ENCODE results near the gene SUGCT. TPM values are rescaled to one million over a fixed set of nuclear protein-coding genes. Genes with fewer than 3 reads are reported as not detected.
"Not testable (repeated sequence)": the region's sequence is repeated elsewhere in the genome, so short reads cannot be mapped to it uniquely, and the experiment has no call there.

Gene SUGCT
- total RNA-seq, 1 donor from 2014 or later = 12.0 TPM

DNA sequence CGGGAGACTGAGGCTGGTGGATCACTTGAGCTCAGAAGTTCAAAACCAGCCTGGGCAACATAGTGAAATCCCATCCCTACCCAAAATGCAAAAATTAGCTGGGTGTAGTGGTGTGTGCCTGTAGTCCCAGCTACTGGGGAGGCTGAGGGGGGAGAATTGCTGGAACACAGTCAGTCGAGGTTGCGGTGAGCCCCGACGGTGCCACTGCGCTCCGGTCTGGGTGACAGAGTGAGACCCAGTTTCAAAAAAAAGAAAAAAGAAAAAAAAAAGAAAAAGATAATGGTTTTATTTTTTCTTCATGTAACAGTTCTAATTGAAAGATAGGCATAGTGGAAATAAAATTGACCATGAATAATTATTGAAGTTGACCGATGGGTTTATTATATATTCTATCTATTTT is 99.9 kb downstream of the SUGCT start:
- H3K4me3 ChIP-seq (ENCODE audit: low read length in 3 of 3) = no peak overlapping the region
- H3K9me3 ChIP-seq (ENCODE audit: control insufficient read depth in 3 of 3, low read length in 3 of 3) = no peaks in the 10 kb centered on the region
- H3K27ac ChIP-seq (ENCODE audit: low read depth, low read length) = no peak overlapping the region
- H3K9ac ChIP-seq (ENCODE audit: low read depth in 1 of 3, low read length in 3 of 3) = no peak overlapping the region
- no peaks in the 10 kb centered on the region for H3K4me1 ChIP-seq (ENCODE audit: control insufficient read depth in 3 of 3, insufficient read depth in 3 of 3, low read length in 3 of 3)
- H3K36me3 ChIP-seq (ENCODE audit: control insufficient read depth in 3 of 3, insufficient read depth in 3 of 3, low read length in 3 of 3) = no peaks in the 10 kb centered on the region
- H3K27me3 ChIP-seq (ENCODE audit: control insufficient read depth in 3 of 3, insufficient read depth in 3 of 3, low read length in 3 of 3) = no peaks in the 10 kb centered on the region

GRCh38 chr7:40237731-40238130 is 102.9 kb downstream of the SUGCT start:
- no peaks in the 10 kb centered on the region for H3K4me1 ChIP-seq (ENCODE audit: control insufficient read depth in 3 of 3, insufficient read depth in 3 of 3, low read length in 3 of 3)
- no peak overlapping the region for H3K9ac ChIP-seq (ENCODE audit: low read depth in 1 of 3, low read length in 3 of 3)
- H3K4me3 ChIP-seq (ENCODE audit: low read length in 3 of 3) = no peak overlapping the region
- H3K27me3 ChIP-seq (ENCODE audit: control insufficient read depth in 3 of 3, insufficient read depth in 3 of 3, low read length in 3 of 3) = no peaks in the 10 kb centered on the region
- H3K27ac ChIP-seq (ENCODE audit: low read depth, low read length) = no peak overlapping the region
- H3K9me3 ChIP-seq (ENCODE audit: control insufficient read depth in 3 of 3, low read length in 3 of 3) = no peaks in the 10 kb centered on the region
- no peaks in the 10 kb centered on the region for H3K36me3 ChIP-seq (ENCODE audit: control insufficient read depth in 3 of 3, insufficient read depth in 3 of 3, low read length in 3 of 3)

DNA sequence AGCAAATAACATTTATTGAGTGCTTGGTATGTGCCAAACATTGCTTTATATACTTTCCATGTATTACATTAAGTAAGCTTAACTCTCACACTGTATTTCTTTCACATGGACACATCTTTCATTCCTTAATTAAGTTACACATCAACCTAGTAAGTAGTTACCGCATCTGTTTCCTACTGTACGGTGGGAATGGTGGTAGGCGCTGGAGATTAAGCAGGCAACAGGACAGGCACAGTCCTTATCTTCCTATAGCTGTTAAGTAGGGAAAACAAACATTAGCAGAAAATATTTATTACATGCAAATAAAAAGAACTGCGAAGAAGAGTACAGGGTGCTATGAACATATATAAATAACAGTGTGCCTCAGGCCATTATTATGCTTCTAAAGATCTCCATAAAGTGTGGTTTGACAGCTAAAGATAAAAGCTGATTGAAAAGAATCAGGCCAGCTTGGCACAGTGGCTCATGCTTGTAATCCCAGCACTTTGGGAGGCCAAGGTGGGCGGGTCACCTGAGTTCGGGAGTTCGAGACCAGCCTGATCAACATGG is 105.0 kb downstream of the SUGCT start:
- Histone ChIP-seq H3K4me3 (ENCODE audit: low read length in 3 of 3) (no peak overlapping the region), H3K9me3 (ENCODE audit: control insufficient read depth in 3 of 3, low read length in 3 of 3) (no peaks in the 10 kb centered on the region), H3K27me3 (ENCODE audit: control insufficient read depth in 3 of 3, insufficient read depth in 3 of 3, low read length in 3 of 3) (no peaks in the 10 kb centered on the region), H3K27ac (ENCODE audit: low read depth, low read length) (no peak overlapping the region), H3K9ac (ENCODE audit: low read depth in 1 of 3, low read length in 3 of 3) (no peak overlapping the region), H3K36me3 (ENCODE audit: control insufficient read depth in 3 of 3, insufficient read depth in 3 of 3, low read length in 3 of 3) (no peaks in the 10 kb centered on the region), H3K4me1 (ENCODE audit: control insufficient read depth in 3 of 3, insufficient read depth in 3 of 3, low read length in 3 of 3) (no peaks in the 10 kb centered on the region)

GRCh38 chr7:40243076-40243475 is 108.3 kb downstream of the SUGCT start:
- no peaks in the 10 kb centered on the region for H3K4me1 ChIP-seq (ENCODE audit: control insufficient read depth in 3 of 3, insufficient read depth in 3 of 3, low read length in 3 of 3)
- H3K4me3 ChIP-seq (ENCODE audit: low read length in 3 of 3) = no peak overlapping the region
- no peak overlapping the region for H3K9ac ChIP-seq (ENCODE audit: low read depth in 1 of 3, low read length in 3 of 3)
- H3K27ac ChIP-seq (ENCODE audit: low read depth, low read length) = no peak overlapping the region
- H3K9me3 ChIP-seq (ENCODE audit: control insufficient read depth in 3 of 3, low read length in 3 of 3) = no peaks in the 10 kb centered on the region
- H3K27me3 ChIP-seq (ENCODE audit: control insufficient read depth in 3 of 3, insufficient read depth in 3 of 3, low read length in 3 of 3) = no peaks in the 10 kb centered on the region
- no peaks in the 10 kb centered on the region for H3K36me3 ChIP-seq (ENCODE audit: control insufficient read depth in 3 of 3, insufficient read depth in 3 of 3, low read length in 3 of 3)

DNA sequence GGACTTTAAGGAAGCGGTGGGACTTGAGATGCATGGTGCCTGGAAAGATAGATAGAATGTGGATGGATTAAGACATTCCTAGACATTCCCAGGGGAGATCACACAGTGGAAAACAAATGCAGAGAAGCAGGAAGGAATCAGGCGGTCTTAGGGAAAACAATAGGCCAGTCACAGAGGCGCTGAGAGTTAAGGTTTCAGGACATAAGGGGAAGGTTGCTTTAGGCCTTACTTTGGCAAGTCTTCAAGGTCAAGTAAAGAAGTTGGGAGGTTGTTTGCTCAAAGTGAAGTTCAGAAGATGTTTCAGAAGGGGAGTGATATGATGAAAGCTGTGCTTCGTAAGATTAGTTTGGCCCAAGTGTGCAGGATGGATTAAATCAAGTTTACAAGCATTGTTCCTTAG is 109.4 kb downstream of the SUGCT start:
- Histone ChIP-seq H3K9ac (ENCODE audit: low read depth in 1 of 3, low read length in 3 of 3) (no peak overlapping the region), H3K36me3 (ENCODE audit: control insufficient read depth in 3 of 3, insufficient read depth in 3 of 3, low read length in 3 of 3) (no peaks in the 10 kb centered on the region), H3K4me1 (ENCODE audit: control insufficient read depth in 3 of 3, insufficient read depth in 3 of 3, low read length in 3 of 3) (no peaks in the 10 kb centered on the region), H3K9me3 (ENCODE audit: control insufficient read depth in 3 of 3, low read length in 3 of 3) (no peaks in the 10 kb centered on the region), H3K27me3 (ENCODE audit: control insufficient read depth in 3 of 3, insufficient read depth in 3 of 3, low read length in 3 of 3) (no peaks in the 10 kb centered on the region), H3K4me3 (ENCODE audit: low read length in 3 of 3) (no peak overlapping the region), H3K27ac (ENCODE audit: low read depth, low read length) (no peak overlapping the region)

DNA sequence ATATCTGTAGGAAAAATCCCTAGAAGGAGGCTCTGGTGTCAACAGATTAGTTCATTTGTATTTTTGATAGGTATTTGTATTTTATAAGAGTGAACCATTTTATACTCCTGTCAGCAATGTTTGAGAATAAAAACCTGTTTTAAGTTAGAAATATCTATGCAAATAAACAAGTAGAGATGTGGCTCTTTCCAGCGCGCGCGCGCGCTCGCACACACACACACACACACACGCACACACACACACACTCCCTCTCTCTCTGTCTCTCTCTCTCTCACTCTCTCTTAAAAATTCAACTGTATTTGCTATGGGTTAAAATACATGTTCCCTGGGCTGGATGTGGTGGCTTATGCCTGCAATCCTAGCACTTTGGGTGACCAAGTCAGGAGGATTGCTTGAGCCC is 113.9 kb downstream of the SUGCT start:
- Histone ChIP-seq H3K27ac (ENCODE audit: low read depth, low read length) (no peak overlapping the region), H3K27me3 (ENCODE audit: control insufficient read depth in 3 of 3, insufficient read depth in 3 of 3, low read length in 3 of 3) (no peaks in the 10 kb centered on the region), H3K9ac (ENCODE audit: low read depth in 1 of 3, low read length in 3 of 3) (no peak overlapping the region), H3K4me3 (ENCODE audit: low read length in 3 of 3) (no peak overlapping the region), H3K4me1 (ENCODE audit: control insufficient read depth in 3 of 3, insufficient read depth in 3 of 3, low read length in 3 of 3) (no peaks in the 10 kb centered on the region), H3K36me3 (ENCODE audit: control insufficient read depth in 3 of 3, insufficient read depth in 3 of 3, low read length in 3 of 3) (no peaks in the 10 kb centered on the region), H3K9me3 (ENCODE audit: control insufficient read depth in 3 of 3, low read length in 3 of 3) (no peaks in the 10 kb centered on the region)

DNA sequence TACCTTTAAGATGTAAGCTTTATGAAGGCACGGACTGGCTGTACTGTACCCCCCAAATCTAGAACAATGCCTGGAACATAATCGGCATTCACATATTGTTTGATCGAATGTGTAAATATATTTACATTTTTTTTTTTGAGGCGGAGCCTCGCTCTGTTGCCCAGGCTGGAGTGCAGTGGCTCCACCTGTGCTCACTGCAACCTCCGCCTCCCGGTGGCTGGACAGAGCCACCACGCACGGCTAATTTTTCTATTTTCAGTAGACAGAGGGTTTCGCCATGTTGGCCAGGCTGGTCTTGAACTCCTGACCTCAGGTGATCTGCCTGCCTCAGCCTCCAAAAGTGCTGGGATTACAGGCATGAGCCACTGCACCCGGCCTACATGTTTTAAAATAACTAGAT is 118.6 kb downstream of the SUGCT start:
- H3K27me3 ChIP-seq (ENCODE audit: control insufficient read depth in 3 of 3, insufficient read depth in 3 of 3, low read length in 3 of 3); H3K9me3 ChIP-seq (ENCODE audit: control insufficient read depth in 3 of 3, low read length in 3 of 3); H3K9ac ChIP-seq (ENCODE audit: low read depth in 1 of 3, low read length in 3 of 3); H3K4me1 ChIP-seq (ENCODE audit: control insufficient read depth in 3 of 3, insufficient read depth in 3 of 3, low read length in 3 of 3); H3K4me3 ChIP-seq (ENCODE audit: low read length in 3 of 3); H3K27ac ChIP-seq (ENCODE audit: low read depth, low read length); H3K36me3 ChIP-seq (ENCODE audit: control insufficient read depth in 3 of 3, insufficient read depth in 3 of 3, low read length in 3 of 3): not testable (repeated sequence)

DNA sequence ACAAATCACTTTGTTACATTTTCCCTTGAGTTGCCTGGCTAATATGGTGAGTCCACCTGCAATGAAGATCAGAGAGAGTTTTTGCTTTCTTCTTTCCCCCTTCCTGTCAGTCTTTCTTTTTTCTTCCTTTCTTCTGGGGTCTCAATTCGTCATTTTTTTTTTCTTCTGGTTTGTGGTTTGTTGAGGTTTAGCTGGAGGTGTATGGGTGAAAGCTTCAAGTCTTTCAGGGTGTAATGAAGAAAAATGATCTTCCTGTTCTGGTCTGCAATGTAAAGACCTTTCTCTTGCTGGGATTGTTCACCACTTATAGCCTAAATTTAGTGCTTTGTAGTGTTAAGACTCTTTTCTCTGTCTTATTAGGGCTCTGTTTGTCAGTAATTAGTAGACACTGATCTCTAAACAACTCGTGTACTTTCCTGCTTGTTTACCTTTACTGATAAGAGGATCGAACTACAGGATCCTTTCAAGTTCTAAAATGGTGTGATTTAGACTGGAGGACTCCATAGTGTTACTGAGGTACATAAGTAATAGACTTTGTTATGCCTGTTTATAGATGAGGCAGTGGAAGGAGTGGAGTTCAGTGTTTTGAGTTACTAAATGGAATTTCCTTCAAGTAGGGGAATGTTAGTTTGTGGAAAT is 129.1 kb downstream of the SUGCT start:
- Histone ChIP-seq H3K27me3 (ENCODE audit: control insufficient read depth in 3 of 3, insufficient read depth in 3 of 3, low read length in 3 of 3) (no peaks in the 10 kb centered on the region), H3K9me3 (ENCODE audit: control insufficient read depth in 3 of 3, low read length in 3 of 3) (no peaks in the 10 kb centered on the region), H3K27ac (ENCODE audit: low read depth, low read length) (no peak overlapping the region), H3K36me3 (ENCODE audit: control insufficient read depth in 3 of 3, insufficient read depth in 3 of 3, low read length in 3 of 3) (no peaks in the 10 kb centered on the region), H3K4me1 (ENCODE audit: control insufficient read depth in 3 of 3, insufficient read depth in 3 of 3, low read length in 3 of 3) (no peaks in the 10 kb centered on the region), H3K4me3 (ENCODE audit: low read length in 3 of 3) (no peak overlapping the region), H3K9ac (ENCODE audit: low read depth in 1 of 3, low read length in 3 of 3) (no peak overlapping the region)

DNA sequence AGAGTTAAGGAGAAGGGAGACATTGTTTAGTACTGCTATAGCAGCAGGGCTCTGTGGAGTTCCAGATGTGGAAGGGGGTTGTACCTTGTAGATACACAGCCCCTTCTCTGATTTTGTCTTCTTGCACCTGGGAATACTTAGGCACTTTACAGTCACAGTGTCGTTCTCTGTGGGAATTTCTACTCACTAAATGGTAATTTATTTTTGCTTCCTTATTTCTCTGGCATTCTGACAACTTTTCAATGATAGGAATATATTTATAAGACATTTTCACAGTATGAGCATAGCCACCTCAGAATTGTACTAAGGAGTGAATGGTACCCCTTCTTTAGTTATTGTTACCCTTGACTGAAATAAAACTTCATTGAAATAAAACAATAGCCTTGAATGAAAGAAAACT is 132.8 kb downstream of the SUGCT start:
- Histone ChIP-seq H3K4me1 (ENCODE audit: control insufficient read depth in 3 of 3, insufficient read depth in 3 of 3, low read length in 3 of 3) (no peaks in the 10 kb centered on the region), H3K36me3 (ENCODE audit: control insufficient read depth in 3 of 3, insufficient read depth in 3 of 3, low read length in 3 of 3) (no peaks in the 10 kb centered on the region), H3K27me3 (ENCODE audit: control insufficient read depth in 3 of 3, insufficient read depth in 3 of 3, low read length in 3 of 3) (no peaks in the 10 kb centered on the region), H3K9ac (ENCODE audit: low read depth in 1 of 3, low read length in 3 of 3) (no peak overlapping the region), H3K4me3 (ENCODE audit: low read length in 3 of 3) (no peak overlapping the region), H3K9me3 (ENCODE audit: control insufficient read depth in 3 of 3, low read length in 3 of 3) (no peaks in the 10 kb centered on the region), H3K27ac (ENCODE audit: low read depth, low read length) (no peak overlapping the region)

DNA sequence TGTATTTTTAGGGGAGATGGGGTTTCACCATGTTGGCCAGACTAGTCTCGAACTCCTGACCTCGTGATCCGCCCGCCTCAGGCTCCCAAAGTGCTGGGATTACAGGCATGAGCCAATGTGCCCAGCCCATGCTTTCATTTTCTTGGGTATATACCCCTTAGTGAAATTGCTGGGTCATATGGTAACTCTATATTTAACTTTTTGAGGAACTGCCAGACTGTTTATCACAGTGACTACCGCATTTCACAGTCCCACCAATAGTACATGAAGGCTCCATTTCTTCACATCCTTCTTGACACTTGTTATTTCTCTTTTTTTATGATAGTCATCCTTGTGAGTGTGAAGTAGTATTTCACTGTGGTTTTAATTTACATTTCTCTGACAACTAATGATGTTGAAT is 134.0 kb downstream of the SUGCT start:
- not testable (repeated sequence) for H3K27me3 ChIP-seq (ENCODE audit: control insufficient read depth in 3 of 3, insufficient read depth in 3 of 3, low read length in 3 of 3); H3K4me1 ChIP-seq (ENCODE audit: control insufficient read depth in 3 of 3, insufficient read depth in 3 of 3, low read length in 3 of 3); H3K27ac ChIP-seq (ENCODE audit: low read depth, low read length); H3K9me3 ChIP-seq (ENCODE audit: control insufficient read depth in 3 of 3, low read length in 3 of 3); H3K9ac ChIP-seq (ENCODE audit: low read depth in 1 of 3, low read length in 3 of 3); H3K36me3 ChIP-seq (ENCODE audit: control insufficient read depth in 3 of 3, insufficient read depth in 3 of 3, low read length in 3 of 3); H3K4me3 ChIP-seq (ENCODE audit: low read length in 3 of 3)
